HCT116 (cell line): Measurements from ENCODE around the gene RIC8B.

Experiments
- CTCF ChIP-seq, 3 experiments: fragments of 200-600 bp in 1 of 3; sonication (generic) in 1 of 3; IDR thresholded peaks in 2 of 3; conservative IDR thresholded peaks in 1 of 3; 2 replicates each; pipeline ENCODE4 v1.5.1; 2012 to 2017; ENCODE audit warnings: low read depth in 2 of 3, low read length in 2 of 3, antibody characterized with exemption in 1 of 3, borderline replicate concordance in 1 of 3, control low read depth in 1 of 3, mild to moderate bottlenecking in 1 of 3, mixed read lengths in 1 of 3, mixed run types in 1 of 3, moderate library complexity in 1 of 3; ENCODE audit not compliant: insufficient read depth in 1 of 3
- POLR2A ChIP-seq: IDR thresholded peaks from 2 replicates; pipeline ENCODE4 v1.7.0; 2011; ENCODE audit warnings: borderline replicate concordance; ENCODE audit not compliant: insufficient read depth, insufficient read length; ENCODE audit errors: extremely low read depth
- REST ChIP-seq: IDR thresholded peaks from 2 replicates; pipeline ENCODE4 v1.6.1; 2012; ENCODE audit warnings: low read depth

- TF ChIP-seq CTCF (IDR thresholded peaks at IDR 0.05 in 2 of 3, conservative IDR thresholded peaks at IDR 0.05 in 1 of 3; ENCODE audit: borderline replicate concordance in 1 of 3, insufficient read depth in 1 of 3, low read depth in 2 of 3, low read length in 2 of 3) = no peak
- TF ChIP-seq REST = no peak
- TF ChIP-seq POLR2A = no peak
Measured at GRCh38 chr12:106903241-106903945, 128.9 kb downstream of the RIC8B start.
